Ovary (tissue), 9 donors: ENCODE measurements around the gene PNPLA2. TPM values are rescaled to one million over a fixed set of nuclear protein-coding genes. Genes with fewer than 3 reads are reported as not detected.

Source experiments
- DNase-seq, 5 donors: peaks; one replicate each; pipeline ENCODE4 v3.0.0-alpha.2; 2019 to 2020
- H3K27ac ChIP-seq, 2 donors: fragments of 200-600 bp; one replicate each; pipeline versions ENCODE4 v1.5.1 to v1.8.0; 2019 to 2022
- H3K27me3 ChIP-seq: fragments of 200-600 bp; one replicate; pipeline ENCODE4 v1.8.0; 2022
- H3K36me3 ChIP-seq: fragments of 200-600 bp; sonication (generic); one replicate; pipeline ENCODE4 v1.5.1; 2019
- H3K4me1 ChIP-seq: one replicate; pipeline ENCODE4 v1.8.1; 2013; ENCODE audit warnings: mild to moderate bottlenecking, moderate library complexity; ENCODE audit not compliant: insufficient read depth
- H3K4me3 ChIP-seq: fragments of 200-600 bp; sonication (generic); one replicate; pipeline ENCODE4 v1.5.1; 2017
- H3K9me3 ChIP-seq, 2 donors: fragments of 200-600 bp in 1 of 2; sonication (generic) in 1 of 2; one replicate each; pipeline versions ENCODE4 v1.5.1 to v1.8.1; 2013 to 2019; ENCODE audit warnings: mild to moderate bottlenecking in 1 of 2, moderate library complexity in 1 of 2
- EP300 ChIP-seq: sonication (generic); formaldehyde crosslinking; IDR thresholded peaks from one replicate; pipeline ENCODE4 v1.6.1; 2017; ENCODE audit warnings: antibody characterized with exemption
- POLR2A ChIP-seq: fragments of 450-650 bp; IDR thresholded peaks from one replicate; pipeline ENCODE4 v1.6.1; 2017; ENCODE audit warnings: antibody characterized with exemption, mild to moderate bottlenecking, moderate library complexity
- WGBS, 3 donors: extraction: QIAGEN DNeasy Blood & Tissue Kit in 1 of 3; methylation state at CpG; one replicate each; pipeline versions ENCODE4 v1.1.5 to v1.1.7; 2013 to 2017; 5-methylcytosine and 5-hydroxymethylcytosine counted together
- intact Hi-C, 4 donors: fragments of 100-400 bp; cut with DNase I; formaldehyde crosslinking; loops; one replicate each; pipeline versions ENCODE4 v1.11.0 to v1.15.1; 2022 to 2023
- polyA plus RNA-seq, 2 donors: library from polyadenylated mRNA; stranded (reverse); fragments of 200-250 nt in 1 of 2; fragments of 350-450 nt in 1 of 2; fragmentation: Illumina TruSeq in 1 of 2; extraction: RNeasy Lipid Tissue Mini Kit (QIAGEN cat#74804) in 1 of 2; gene quantifications; one replicate each; pipeline ENCODE4 v1.2.3, GENCODE V29; 2013 to 2014
- total RNA-seq, 7 donors: library from RNA; depleted of rRNA in 2 of 7; stranded (reverse); fragments of >200 nt in 2 of 7; fragmentation: NEBNext Ultra II Directional in 3 of 7; extraction: Animal tissue kit (Norgen Biotek cat#: 25700) in 3 of 7; gene quantifications; one replicate each; pipeline versions ENCODE4 v1.1.0 to v1.2.4, GENCODE V29; 2016 to 2023
- TF ChIP-seq, protein P1 (sequence below), 3 donors: fragments of 450-650 bp in 2 of 3; fragments of 200-600 bp in 1 of 3; IDR thresholded peaks; one replicate each; pipeline versions ENCODE4 v1.5.1 to v1.8.0; 2016 to 2022; ENCODE audit warnings: antibody characterized with exemption in 3 of 3, mild to moderate bottlenecking in 1 of 3
- donor health status: DM: no; HTN: no; CAD: no; lungs with moderate emphysema.
- donor health status: DM: no; HTN: no; CAD: no.
- donor health status: Bipolar disorder and iron deficiency.
- donor health status: DM: yes; HTN: yes; CAD: no.
- donor health status: DM: no; HTN: no; CAD: no.
- donor health status: DM: yes; HTN: yes; CAD: no.

The PNPLA2 gene
- total and polyA plus RNA-seq, 9 donors: 12.9 to 98.2 (median 83.0) TPM

DNA sequence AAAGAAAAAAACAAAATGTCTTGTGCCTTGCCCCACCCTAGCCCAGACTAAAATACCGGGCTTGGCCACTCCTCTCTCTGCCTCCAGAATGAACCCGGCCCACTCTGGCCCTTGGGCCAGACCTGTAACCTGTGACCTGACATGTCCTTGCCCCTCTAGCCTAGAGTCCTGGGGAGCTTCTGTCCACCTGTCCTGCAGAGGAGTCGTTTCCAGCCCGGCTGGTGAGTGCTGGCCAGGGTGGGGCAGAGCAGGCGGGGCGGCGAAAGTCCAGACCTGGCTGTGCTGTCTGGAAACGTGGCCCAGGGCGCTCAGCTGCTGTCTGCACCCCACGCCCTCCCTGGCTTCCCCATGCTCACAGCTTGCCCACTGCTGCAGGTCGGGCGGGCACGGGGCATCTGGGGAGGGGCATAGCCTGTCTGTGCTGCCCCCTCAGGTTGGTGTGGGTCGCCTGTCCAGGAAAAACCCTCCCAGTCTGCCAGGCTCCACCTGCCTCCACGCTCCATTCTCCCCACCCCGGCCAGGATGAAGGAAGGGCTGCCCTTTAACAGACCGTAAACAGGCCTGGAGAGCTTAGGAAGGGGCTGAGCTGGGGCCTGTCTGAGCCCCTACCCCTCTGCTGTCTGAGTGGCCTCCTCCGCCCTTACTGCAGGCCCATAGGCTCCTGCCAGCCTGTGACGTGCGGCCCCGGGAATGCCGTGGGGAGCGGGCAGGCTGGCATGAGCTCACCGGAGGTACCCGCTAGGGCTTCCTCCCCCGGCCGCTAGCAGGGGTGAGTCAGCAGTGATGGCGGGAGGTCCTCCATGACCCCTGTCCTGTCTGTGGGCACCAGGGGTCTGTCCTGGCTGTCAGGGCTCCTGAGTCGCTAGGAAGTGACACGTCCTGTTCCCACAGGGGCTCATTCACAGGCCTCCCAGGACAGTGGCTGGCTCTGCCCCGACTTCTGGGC lies 15.9 kb downstream of the PNPLA2 start:
- Histone ChIP-seq H3K36me3 (no peaks in the 10 kb centered on the region), H3K4me3 (peak overlapping the region; percentile 13), H3K27ac (peak overlapping the region; percentile 52), H3K9me3 (no peaks in the 10 kb centered on the region), H3K4me1 (peaks cover 21% of the 10 kb centered on the region), H3K27me3 (no peaks in the 10 kb centered on the region)
- TF ChIP-seq EP300: no peak
- no peak for TF ChIP-seq POLR2A
- TF ChIP-seq, protein P1, sequence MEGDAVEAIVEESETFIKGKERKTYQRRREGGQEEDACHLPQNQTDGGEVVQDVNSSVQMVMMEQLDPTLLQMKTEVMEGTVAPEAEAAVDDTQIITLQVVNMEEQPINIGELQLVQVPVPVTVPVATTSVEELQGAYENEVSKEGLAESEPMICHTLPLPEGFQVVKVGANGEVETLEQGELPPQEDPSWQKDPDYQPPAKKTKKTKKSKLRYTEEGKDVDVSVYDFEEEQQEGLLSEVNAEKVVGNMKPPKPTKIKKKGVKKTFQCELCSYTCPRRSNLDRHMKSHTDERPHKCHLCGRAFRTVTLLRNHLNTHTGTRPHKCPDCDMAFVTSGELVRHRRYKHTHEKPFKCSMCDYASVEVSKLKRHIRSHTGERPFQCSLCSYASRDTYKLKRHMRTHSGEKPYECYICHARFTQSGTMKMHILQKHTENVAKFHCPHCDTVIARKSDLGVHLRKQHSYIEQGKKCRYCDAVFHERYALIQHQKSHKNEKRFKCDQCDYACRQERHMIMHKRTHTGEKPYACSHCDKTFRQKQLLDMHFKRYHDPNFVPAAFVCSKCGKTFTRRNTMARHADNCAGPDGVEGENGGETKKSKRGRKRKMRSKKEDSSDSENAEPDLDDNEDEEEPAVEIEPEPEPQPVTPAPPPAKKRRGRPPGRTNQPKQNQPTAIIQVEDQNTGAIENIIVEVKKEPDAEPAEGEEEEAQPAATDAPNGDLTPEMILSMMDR (IDR thresholded peaks at IDR 0.05): no peak
- intact Hi-C loops: no loop called here
- DNase-seq: peak in 1 of 5 donors; percentile 60
- WGBS, 3 donors: 42 to 51% (median 51%) methylated on average over 31 of the region's 31 CpGs

DNA sequence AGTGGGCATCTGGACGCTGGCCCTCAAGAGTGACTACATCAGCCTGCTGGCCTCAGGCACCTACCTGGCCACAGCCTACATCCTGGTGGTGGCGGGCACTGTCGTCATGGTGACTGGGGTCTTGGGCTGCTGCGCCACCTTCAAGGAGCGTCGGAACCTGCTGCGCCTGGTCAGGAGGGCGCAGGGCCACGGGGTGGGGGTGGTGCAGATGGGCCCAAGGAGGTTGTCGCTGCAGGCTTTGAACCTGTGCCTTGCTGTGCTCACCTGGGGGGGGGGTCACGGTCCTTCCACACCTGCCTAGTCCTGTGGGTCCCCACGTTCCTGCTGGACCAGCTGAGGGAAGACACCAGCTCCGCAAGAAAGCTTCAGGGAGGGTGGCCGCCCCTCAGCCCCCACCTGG lies 17.6 kb downstream of the PNPLA2 start:
- H3K9me3 ChIP-seq: no peaks in the 10 kb centered on the region
- H3K27ac ChIP-seq: no peak overlapping the region
- H3K27me3 ChIP-seq: no peaks in the 10 kb centered on the region
- peaks cover 21% of the 10 kb centered on the region for H3K4me1 ChIP-seq
- intact Hi-C loops: no loop called here
- H3K36me3 ChIP-seq: no peaks in the 10 kb centered on the region
- H3K4me3 ChIP-seq: no peak overlapping the region
- DNase-seq: no peak
- 88 to 93% (median 89%) methylated on average over 5 to 14 of the region's 14 CpGs for WGBS, 3 donors
- TF ChIP-seq EP300 (no peak), POLR2A (no peak)
- TF ChIP-seq, protein P1 (IDR thresholded peaks at IDR 0.05): no peak

DNA sequence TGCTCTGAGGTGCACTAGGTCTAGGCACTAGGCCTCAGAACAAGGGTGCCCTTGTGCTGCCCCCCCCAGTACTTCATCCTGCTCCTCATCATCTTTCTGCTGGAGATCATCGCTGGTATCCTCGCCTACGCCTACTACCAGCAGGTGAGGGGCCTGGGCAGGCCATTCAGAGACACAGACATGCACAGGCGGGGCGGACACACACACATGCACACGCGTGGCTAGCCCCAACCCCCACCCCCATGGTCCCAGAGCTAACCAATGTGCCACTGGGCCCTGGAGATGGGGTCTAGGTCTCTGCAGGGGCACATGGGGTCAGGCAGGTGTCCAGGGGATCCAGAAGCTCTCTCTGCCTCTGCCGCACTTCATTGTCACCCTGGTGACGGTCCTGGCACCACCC lies 18.0 kb downstream of the PNPLA2 start:
- no peak for TF ChIP-seq EP300
- TF ChIP-seq POLR2A: no peak
- Histone ChIP-seq H3K4me3 (no peak overlapping the region), H3K27ac (no peak overlapping the region), H3K36me3 (no peaks in the 10 kb centered on the region), H3K4me1 (peaks cover 23% of the 10 kb centered on the region), H3K27me3 (no peaks in the 10 kb centered on the region), H3K9me3 (no peaks in the 10 kb centered on the region)
- 76 to 92% (median 82%) methylated on average over 8 to 9 of the region's 9 CpGs for WGBS, 3 donors
- DNase-seq: no peak
- intact Hi-C loops: no loop called here

DNA sequence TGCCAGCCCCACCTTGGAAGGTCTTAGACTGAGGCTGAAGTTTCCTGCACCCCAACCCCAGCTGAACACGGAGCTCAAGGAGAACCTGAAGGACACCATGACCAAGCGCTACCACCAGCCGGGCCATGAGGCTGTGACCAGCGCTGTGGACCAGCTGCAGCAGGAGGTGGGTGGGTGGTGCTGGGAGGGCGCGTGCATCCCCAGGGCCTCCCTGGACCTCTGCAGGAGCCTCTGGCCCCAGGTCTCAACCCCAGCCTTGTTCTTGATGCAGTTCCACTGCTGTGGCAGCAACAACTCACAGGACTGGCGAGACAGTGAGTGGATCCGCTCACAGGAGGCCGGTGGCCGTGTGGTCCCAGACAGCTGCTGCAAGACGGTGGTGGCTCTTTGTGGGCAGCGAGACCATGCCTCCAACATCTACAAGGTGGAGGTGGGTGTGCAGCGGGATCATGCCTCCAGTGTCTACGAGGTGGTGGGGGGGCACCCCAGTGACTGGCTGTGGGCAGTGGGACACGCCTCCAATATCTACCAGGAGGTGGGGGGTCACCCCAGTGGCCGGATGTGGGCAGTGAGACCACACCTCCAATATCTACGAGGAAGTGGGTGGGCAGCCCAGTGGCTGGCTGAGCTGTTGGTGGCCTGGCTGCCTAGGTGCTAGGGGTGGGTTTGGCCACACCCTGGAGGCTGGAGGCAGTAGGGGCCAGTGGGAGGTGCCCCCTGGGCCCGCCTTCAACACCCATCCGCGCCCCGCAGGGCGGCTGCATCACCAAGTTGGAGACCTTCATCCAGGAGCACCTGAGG lies 18.7 kb downstream of the PNPLA2 start:
- no peak for TF ChIP-seq POLR2A
- TF ChIP-seq, protein P1 (IDR thresholded peaks at IDR 0.05): no peak
- no peak for TF ChIP-seq EP300
- Histone ChIP-seq H3K36me3 (no peaks in the 10 kb centered on the region), H3K4me1 (peaks cover 20% of the 10 kb centered on the region), H3K4me3 (no peak overlapping the region), H3K9me3 (no peaks in the 10 kb centered on the region), H3K27ac (no peak overlapping the region), H3K27me3 (no peaks in the 10 kb centered on the region)
- no peak for DNase-seq
- WGBS, 3 donors: 79 to 85% (median 84%) methylated on average over 22 of the region's 22 CpGs
- intact Hi-C loops: no loop called here
